SU-DHL-6 (cell line): ENCODE data around the gene LGALS1.

ENCODE experiments used
- EZH2phosphoT487 ChIP-seq: fragments of 200-600 bp; sonication (generic), shearing (Covaris generic); conservative IDR thresholded peaks from 2 replicates; pipeline ENCODE4 v1.6.1; 2018; ENCODE audit warnings: mild to moderate bottlenecking, antibody characterized with exemption, low read length, moderate library complexity, mixed read lengths
- TF ChIP-seq, protein P1 (sequence below): fragments of 200-600 bp; sonication (generic); IDR thresholded peaks from one replicate; pipeline ENCODE4 v1.5.1; 2017; ENCODE audit warnings: antibody characterized with exemption, mild to moderate bottlenecking, low read length, moderate library complexity; ENCODE audit not compliant: insufficient read depth, poor library complexity, severe bottlenecking

DNA sequence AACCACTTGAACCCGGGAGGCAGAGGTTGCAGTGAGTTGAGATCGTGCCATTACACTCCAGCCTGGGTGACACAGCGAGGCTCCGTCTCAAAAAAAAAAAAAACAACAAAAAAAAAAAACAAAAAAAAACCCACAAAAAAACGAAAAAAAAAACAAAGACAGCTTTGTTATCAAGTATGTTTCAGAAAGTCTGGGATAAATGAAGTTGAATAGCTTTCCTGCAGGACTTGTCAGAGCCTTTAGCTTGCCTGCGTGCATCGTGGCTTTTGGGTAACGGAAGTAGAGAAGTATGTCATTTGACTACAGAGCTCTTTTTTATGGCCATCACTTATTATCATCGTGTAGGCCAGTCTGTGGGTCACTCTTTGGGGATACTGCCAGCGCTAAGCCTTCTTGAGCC is 36.1 kb downstream of the LGALS1 start:
- TF ChIP-seq, protein P1, sequence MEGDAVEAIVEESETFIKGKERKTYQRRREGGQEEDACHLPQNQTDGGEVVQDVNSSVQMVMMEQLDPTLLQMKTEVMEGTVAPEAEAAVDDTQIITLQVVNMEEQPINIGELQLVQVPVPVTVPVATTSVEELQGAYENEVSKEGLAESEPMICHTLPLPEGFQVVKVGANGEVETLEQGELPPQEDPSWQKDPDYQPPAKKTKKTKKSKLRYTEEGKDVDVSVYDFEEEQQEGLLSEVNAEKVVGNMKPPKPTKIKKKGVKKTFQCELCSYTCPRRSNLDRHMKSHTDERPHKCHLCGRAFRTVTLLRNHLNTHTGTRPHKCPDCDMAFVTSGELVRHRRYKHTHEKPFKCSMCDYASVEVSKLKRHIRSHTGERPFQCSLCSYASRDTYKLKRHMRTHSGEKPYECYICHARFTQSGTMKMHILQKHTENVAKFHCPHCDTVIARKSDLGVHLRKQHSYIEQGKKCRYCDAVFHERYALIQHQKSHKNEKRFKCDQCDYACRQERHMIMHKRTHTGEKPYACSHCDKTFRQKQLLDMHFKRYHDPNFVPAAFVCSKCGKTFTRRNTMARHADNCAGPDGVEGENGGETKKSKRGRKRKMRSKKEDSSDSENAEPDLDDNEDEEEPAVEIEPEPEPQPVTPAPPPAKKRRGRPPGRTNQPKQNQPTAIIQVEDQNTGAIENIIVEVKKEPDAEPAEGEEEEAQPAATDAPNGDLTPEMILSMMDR, result no peak
- TF ChIP-seq EZH2phosphoT487, result no peak
